Ovary (tissue), 3 donors: Measurements from ENCODE around the gene MYBPC3.

Experiments
- CTCF ChIP-seq, 3 donors: fragments of 450-650 bp in 2 of 3; fragments of 200-600 bp in 1 of 3; IDR thresholded peaks; one replicate each; pipeline versions ENCODE4 v1.5.1 to v1.8.0; 2016 to 2022; ENCODE audit warnings: antibody characterized with exemption in 3 of 3, mild to moderate bottlenecking in 1 of 3
- POLR2A ChIP-seq: fragments of 450-650 bp; IDR thresholded peaks from one replicate; pipeline ENCODE4 v1.6.1; 2017; ENCODE audit warnings: antibody characterized with exemption, mild to moderate bottlenecking, moderate library complexity
- donor health status: DM: no; HTN: no; CAD: no.

GRCh38 chr11:47314992-47315391 lies 37.5 kb downstream of the MYBPC3 start:
- no peak for TF ChIP-seq POLR2A
- TF ChIP-seq CTCF (IDR thresholded peaks at IDR 0.05): no peak
